HG03280 (cell line): ENCODE measurements around the gene VWC2L.

Experiments
- ATAC-seq: cut with Tn5 transposase; IDR thresholded peaks from one replicate; pipeline ENCODE4 v1.9.1; 2021; ENCODE audit warnings: mild to moderate bottlenecking, moderate library complexity; ENCODE audit not compliant: unreplicated experiment

The VWC2L gene

GRCh38 chr2:214465363-214466146 is 54.7 kb downstream of the VWC2L start:
- ATAC-seq, result no peak

DNA sequence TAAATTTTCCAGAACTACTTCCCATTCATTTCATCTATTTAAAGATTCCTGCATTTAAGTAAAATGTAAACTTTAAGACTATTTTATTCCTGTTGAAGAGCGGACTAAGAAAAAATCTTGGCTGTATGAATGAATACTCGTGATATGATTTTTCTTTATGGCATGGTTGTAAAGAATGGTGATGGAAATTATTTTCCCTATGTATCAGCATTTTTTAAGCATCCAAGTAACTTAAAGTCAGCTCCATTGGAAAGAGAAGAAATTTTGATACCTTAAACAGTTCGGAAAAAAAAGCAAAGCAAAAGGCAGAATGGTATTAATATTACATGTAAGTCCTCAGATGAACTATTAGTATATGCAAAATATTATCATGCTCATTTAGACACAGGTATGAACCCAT is 58.9 kb downstream of the VWC2L start:
- no peak for ATAC-seq

DNA sequence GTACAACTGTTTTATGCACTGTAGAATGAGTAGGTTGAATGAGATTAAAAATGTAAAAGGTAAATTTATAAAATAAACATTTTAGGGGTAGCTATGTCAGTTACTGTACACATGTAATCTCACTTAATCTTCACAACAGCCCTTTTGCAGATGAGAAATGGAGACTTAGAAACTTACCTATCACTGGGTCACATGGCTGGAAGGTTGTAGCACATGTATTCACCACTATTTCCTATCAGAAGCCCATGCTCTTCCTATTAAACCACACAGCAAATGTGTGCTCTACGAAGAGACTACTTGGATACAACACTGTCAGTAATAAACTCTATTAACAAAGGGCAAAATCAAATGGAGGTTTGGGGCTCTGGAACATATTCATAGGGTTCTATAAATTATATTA is 60.5 kb downstream of the VWC2L start:
- no peak for ATAC-seq

GRCh38 chr2:214471990-214472389 is 61.1 kb downstream of the VWC2L start:
- no peak for ATAC-seq

GRCh38 chr2:214477305-214477704 is 66.5 kb downstream of the VWC2L start:
- ATAC-seq, result no peak

GRCh38 chr2:214481204-214481603 is 70.3 kb downstream of the VWC2L start:
- ATAC-seq, result no peak

- no peak for ATAC-seq
Measured at GRCh38 chr2:214482728-214483127, 71.9 kb downstream of the VWC2L start.

DNA sequence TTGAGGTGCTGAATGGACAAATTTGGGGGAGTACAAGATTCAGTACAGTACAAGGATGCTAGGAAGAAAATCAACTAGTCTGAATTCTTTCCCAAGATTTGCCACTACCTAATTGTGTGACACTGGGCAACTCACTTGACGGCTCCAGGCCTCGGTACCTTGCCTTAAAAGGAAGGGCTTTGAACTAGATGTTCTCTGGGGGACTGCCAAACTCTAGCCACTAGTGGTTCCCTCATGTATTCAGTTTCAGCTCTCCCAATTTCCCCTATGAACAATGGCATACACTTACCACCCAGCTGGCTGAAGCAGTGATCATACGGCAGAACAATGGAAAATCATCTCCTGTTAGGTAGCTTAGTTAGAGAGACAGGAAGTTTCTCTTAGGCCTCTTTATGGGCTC is 73.4 kb downstream of the VWC2L start:
- no peak for ATAC-seq

DNA sequence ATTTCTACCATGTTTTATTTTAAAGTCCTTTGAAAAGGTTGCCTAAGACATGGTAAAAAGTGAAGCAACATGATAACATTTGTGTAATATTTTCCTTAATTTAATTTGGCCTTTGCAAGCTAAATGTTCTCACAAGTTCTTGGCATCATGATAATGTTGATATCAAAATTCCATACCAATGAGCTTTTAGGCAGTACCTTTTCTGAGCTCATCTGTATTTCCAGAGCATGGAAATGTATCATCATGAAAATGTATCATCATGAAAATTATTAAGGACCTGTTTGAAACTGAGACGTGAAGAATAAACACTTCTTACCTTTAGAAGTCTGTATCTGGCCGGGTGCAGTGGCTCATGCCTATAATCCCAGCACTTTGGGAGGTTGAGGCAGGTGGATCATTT is 73.8 kb downstream of the VWC2L start:
- no peak for ATAC-seq

- ATAC-seq, result no peak
Measured at GRCh38 chr2:214489181-214489580, 78.3 kb downstream of the VWC2L start.

DNA sequence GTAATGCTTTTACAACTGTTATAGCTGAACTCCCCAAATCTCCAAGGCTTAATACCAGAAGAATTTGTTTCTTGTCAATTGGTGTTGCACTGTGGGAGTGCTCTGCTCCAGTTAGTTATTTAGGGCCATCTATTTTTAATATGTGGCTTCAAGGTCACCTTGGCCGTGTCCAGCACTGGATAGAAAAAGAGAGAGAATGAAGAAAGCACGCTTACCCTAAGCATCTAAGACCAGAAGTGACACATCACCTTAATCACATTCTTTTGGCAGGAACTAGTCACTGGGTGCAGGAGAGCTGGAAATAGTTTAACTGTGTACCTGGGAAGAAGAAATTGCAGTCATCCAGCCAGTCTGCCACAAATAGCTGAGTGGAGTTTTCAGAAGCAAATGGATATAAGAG is 78.8 kb downstream of the VWC2L start:
- no peak for ATAC-seq

- no peak for ATAC-seq
Measured at GRCh38 chr2:214492152-214492551, 81.3 kb downstream of the VWC2L start.

GRCh38 chr2:214492608-214493007 is 81.8 kb downstream of the VWC2L start:
- ATAC-seq, result no peak

DNA sequence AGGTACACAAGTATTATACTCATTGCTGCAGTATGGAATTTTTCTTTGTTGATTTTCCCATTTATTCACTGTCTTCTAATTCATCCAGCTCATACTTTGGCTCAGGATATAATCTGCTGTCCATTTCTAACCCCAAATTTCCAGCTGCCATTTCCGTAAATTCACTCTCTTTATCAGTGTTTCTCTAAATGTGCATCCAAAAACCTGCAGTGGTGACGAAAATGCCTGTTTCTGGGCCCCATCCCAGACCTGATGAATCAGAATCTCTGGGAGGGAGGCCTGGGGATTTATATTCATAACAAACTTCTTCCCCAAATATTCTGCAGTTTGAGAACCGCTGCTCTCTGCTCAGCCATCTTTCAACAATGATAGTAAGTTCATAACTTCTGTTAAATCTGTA is 86.6 kb downstream of the VWC2L start:
- ATAC-seq, result no peak

- ATAC-seq, result no peak
Measured at GRCh38 chr2:214503568-214503967, 92.7 kb downstream of the VWC2L start.

- ATAC-seq, result no peak
Measured at GRCh38 chr2:214504599-214505376, 93.9 kb downstream of the VWC2L start.

- no peak for ATAC-seq
Measured at GRCh38 chr2:214507032-214507431, 96.2 kb downstream of the VWC2L start.

DNA sequence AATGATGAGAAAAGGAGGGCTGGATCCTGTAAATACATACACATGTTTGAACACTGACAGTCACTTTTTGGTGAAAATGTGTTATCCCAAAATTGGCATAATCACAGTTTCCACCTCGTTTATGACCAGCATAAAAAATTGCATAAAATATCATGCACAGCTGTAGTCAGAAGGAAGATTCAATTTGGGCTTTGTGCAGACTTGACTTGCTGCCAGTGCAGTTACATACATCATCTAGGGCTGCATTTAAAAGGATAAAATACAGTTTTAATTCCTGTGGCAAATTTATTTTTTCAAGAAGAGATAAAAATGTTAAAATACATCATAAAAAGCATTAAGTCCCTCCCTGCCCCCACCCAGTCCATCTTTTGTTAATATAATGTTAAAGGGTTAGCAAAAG is 103.8 kb downstream of the VWC2L start:
- ATAC-seq, result no peak

DNA sequence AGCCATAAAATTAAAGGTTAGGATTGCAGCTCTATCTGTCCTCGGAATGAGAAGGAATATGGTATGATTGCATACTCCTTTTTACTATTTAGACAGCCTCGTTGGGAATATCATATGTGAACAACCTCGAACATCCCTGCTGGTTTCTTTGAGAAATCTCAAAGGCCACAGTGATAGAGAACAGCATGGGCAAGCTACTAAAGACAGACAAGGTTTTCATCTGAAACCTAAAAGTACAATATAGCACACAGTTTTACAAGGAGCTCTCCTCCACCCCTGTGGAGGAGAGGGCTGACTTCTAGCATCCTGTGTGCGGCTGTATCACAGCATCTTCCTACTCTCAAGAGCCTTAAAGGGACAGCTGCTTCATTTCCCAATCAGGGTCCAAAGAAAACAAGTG is 104.3 kb downstream of the VWC2L start:
- no peak for ATAC-seq

GRCh38 chr2:214519258-214519818 is 108.5 kb downstream of the VWC2L start:
- no peak for ATAC-seq

DNA sequence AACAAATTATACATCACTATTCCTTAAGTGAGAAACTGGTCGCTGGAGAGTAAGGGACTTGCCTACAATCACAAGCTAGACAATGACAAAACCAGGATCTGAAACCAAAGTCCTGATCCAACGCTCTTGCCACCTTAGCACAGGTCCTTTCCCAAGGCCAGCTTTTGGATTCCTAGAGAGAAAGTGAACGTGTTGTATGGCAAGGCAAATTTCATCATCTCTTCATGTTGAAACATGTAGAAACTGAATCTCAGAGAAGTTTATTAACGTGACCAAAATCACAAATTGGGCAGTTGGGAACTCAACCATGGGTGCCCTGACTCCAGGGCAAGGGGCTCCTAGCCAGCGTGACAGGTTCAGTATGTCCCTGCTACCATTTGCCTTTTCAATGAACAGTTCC is 118.2 kb downstream of the VWC2L start:
- no peak for ATAC-seq

GRCh38 chr2:214529514-214529913 is 118.7 kb downstream of the VWC2L start:
- no peak for ATAC-seq
